GM19324 (cell line): ENCODE measurements around the gene PRKAG2.
"Not testable (repeated sequence)": the region's sequence is repeated elsewhere in the genome, so short reads cannot be mapped to it uniquely, and the experiment has no call there.

Source experiments
- ATAC-seq: cut with Tn5 transposase; IDR thresholded peaks from one replicate; pipeline ENCODE4 v1.9.1; 2021; ENCODE audit warnings: mild to moderate bottlenecking, moderate library complexity; ENCODE audit not compliant: unreplicated experiment, low FRiP score

The PRKAG2 gene

GRCh38 chr7:151590850-151591771 is 285.8 kb downstream of the PRKAG2 start:
- ATAC-seq, result no peak

DNA sequence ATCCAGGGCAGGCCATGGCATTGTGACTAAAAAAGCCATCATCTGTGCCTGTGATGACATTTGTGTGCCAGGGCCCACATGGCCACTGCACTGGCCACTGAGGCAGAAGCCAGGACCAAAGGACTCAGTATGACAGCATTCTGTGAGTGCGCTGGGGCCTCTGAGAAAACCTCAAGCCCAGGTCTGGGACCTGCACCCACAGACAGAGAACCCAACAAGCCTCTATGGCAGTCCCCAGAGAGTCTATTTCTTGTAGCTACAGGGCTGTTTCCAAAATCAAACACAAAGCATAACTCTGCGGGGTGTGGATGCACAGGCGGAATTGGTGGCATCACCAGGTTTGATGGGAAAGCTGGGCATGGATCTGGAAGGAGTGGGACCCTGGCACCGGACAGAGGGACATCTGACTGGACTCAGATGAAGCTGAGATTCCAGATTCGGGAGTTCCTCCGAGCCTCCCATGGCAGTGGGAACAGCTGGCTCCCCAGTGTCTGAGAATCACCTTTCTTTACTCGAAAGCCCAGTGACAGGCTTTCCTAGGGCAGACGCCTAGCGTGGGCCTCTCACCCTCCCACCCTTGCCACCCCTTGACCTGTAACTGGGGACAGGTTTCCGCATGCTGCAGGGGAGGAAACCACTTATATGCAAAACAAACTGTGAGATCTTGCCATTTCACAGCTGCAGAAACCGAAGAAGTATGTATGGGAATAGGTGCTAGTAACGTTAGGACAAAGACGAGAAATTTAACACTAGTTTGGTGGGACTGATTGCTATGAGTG is 286.7 kb downstream of the PRKAG2 start:
- peak; percentile 66 for ATAC-seq

- ATAC-seq, result no peak
These were observed 287.9 kb downstream of the PRKAG2 start for GRCh38 chr7:151588982-151589381.

DNA sequence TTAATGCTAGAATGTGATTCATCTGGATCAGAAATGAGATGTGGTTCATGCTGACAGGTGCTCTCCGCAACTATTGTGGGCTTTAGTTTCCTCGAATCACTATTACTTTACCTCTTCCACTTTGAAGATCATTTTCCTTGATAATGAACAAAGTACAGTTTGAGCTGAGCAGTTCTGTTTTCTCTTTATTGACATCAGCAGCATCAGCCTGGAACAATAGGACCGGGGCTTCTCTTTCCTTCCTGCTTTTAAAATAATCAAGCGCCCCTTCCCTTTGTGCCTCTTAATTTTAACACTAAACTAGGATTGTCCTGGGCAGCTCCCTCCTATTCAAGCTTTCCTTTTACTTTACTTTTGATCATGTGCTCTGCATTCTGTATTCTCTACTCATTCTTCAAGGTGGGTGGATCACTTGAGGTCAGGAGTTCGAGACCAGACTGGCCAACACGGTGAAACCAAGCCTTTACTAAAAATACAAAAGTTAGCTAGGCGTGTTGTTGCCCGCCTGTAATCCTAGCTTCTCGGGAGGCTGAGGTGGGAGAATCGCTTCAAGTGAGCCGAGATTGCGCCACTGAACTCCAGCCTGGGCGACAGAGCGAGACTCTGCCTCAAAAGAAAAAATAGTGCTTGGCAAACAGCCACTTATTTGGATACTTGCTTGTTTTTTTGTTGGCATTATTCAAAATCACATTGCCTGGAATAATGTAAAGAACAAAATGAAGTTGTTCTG is 290.2 kb downstream of the PRKAG2 start:
- no peak for ATAC-seq

- no peak for ATAC-seq
These were observed 291.0 kb downstream of the PRKAG2 start for GRCh38 chr7:151585744-151586393.

GRCh38 chr7:151581741-151582140 is 295.2 kb downstream of the PRKAG2 start:
- no peak for ATAC-seq

- ATAC-seq, result no peak
These were observed 297.3 kb downstream of the PRKAG2 start for GRCh38 chr7:151579644-151580043.

- no peak for ATAC-seq
These were observed 301.5 kb downstream of the PRKAG2 start for GRCh38 chr7:151575410-151575809.

GRCh38 chr7:151573046-151573445 is 303.9 kb downstream of the PRKAG2 start:
- not testable (repeated sequence) for ATAC-seq

- ATAC-seq, result no peak
These were observed 304.8 kb downstream of the PRKAG2 start for GRCh38 chr7:151572136-151572535.

- no peak for ATAC-seq
These were observed 305.4 kb downstream of the PRKAG2 start for GRCh38 chr7:151571471-151571870.

- ATAC-seq, result no peak
These were observed 306.5 kb downstream of the PRKAG2 start for GRCh38 chr7:151570366-151570915.

DNA sequence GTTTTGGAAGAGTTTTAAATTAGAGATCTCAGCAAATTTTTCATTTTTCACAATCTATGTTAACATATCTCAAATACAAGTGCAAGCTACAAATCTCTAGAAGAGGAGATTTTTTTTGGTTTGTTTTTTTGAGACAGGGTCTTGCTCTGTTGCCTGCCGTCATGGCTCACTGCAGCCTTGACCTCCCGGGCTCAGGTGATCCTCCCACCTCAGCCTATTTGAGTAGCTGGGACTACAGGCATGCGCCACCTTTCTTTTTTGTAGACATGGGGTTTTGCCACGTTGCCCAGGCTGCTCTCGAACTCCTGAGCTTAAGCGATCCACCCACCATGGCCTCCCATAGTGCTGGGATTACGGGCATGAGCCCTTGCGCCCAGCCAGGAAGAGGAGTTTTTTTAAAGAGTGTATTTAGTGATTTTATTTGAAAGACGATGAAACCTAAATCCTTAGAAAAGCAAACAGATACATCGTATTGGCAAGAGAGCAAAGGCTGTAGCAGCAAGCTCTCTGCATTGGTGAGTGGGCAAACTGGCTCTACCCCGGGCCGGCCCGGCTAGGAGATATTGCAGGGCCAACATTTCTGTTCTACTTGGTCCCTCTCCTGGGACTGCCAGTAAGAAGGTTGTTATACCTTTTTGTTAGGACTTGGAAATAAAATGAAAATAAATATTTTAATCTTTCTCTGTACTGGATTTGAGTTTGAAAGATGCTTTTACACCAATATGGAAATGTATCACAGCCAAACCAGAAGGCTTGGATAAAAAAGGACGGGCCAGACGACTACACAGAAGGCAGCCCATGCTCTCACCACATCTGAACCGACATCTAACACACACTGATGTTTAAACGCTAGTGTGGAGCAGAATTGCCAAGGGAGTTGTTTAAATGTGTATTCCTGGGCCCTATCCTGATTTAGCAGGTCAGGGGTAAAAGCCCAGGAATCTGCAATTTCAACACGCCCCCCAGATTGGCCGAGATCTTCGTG is 307.7 kb downstream of the PRKAG2 start:
- no peak for ATAC-seq

GRCh38 chr7:151566897-151567320 is 310.0 kb downstream of the PRKAG2 start:
- ATAC-seq, result no peak

- no peak for ATAC-seq
These were observed 311.4 kb downstream of the PRKAG2 start for GRCh38 chr7:151565541-151565940.

DNA sequence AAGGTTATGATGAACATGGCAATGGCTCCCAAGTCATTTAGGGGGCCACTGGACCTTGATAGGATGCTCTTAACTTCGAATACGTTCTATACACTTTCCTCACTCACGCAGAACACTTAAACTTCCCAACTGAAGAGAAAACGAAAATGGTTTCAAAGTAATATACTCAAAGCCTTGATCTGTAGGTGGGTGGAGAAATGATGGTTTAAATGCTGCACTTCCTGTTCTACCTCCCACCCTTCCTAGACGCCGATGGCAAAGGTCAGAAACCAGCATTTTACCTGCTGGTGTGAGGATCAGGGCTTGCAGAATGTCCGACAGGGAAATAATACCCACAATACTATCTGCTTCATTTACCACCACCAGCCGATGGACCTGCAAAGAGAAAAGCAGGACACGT is 316.7 kb downstream of the PRKAG2 start:
- ATAC-seq, result no peak

GRCh38 chr7:151559557-151560183 is 317.2 kb downstream of the PRKAG2 start:
- no peak for ATAC-seq

DNA sequence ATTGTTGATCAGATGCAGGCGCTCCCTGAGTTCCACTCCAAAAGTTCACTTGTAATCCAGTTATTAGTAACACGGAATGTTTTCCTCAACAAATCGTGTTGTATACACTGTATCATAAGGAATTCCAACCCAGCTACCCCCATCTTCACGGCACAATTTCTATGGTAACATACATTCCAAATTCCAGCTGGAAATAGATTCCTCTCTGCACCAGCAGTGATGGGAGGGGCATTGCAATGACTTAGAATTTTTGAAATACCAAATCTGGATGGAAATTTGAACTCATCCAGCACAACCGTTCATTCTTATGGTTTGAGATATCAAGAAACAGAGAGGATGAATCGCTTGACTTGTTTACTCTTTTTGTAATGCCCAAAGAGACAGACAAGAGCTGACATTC is 318.3 kb downstream of the PRKAG2 start:
- no peak for ATAC-seq
